ENCODE results near the gene RPL19. TPM values are rescaled to one million over a fixed set of nuclear protein-coding genes. Genes with fewer than 3 reads are reported as not detected.
A peak's percentile ranks its signal among the peaks of the same experiment; 100 is the strongest.

The RPL19 gene
- total RNA-seq, 1 donor from 2014 or later = 1,451 TPM

DNA sequence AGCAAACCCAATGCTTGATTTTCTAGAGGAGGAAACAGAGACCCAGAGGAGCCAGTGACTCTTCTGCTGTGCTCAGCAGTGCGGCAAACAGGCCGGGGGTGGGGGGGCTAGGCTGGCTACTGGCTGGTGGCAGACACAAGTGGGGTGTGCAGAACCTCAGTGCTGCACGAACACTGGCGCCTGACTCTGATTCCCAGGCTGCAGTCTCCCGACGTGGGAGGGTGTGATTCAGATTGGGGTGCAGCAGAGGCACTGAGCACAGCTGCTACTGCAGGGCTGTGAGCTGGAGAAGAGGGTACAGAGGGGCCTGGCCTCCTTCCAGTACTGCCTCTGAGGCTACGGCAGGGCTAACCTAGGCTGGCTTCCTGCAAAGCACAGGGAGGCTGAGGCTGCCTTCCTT, 8.1 kb downstream of the RPL19 start:
- Histone ChIP-seq H3K9me3 (ENCODE audit: insufficient read depth, low read depth, low read length) (no peaks in the 10 kb centered on the region), H3K4me3 (ENCODE audit: insufficient read depth, low read depth, low read length) (no peak overlapping the region), H2AFZ (ENCODE audit: low read depth, low read length) (no peak overlapping the region), H3K27me3 (ENCODE audit: insufficient read depth, low read length) (no peaks in the 10 kb centered on the region), H4K20me1 (ENCODE audit: insufficient read depth, low read length) (peaks cover 25% of the 10 kb centered on the region), H3K36me3 (ENCODE audit: insufficient read depth, low read length) (peaks cover 18% of the 10 kb centered on the region), H3K4me2 (ENCODE audit: low read length) (no peak overlapping the region), H3K9ac (ENCODE audit: low read length) (no peak overlapping the region), H3K4me1 (ENCODE audit: insufficient read depth, low read length) (peaks cover 13% of the 10 kb centered on the region), H3K27ac (ENCODE audit: low read depth, low read length) (no peak overlapping the region), H3K79me2 (ENCODE audit: insufficient read depth, low read length) (no peaks in the 10 kb centered on the region)
- DNase-seq (ENCODE audit: low read depth) (no peak), FAIRE-seq (no peak)
- Mint-ChIP-seq H3K36me3 (ENCODE audit: low read depth, unreplicated experiment) (peaks cover 10% of the 10 kb centered on the region), H3K27me3 (ENCODE audit: low read depth, unreplicated experiment) (peaks cover 7% of the 10 kb centered on the region), H3K27ac (ENCODE audit: unreplicated experiment) (no peak overlapping the region), H3K4me3 (ENCODE audit: unreplicated experiment) (no peak overlapping the region), H3K4me1 (ENCODE audit: low read depth, unreplicated experiment) (peaks cover 9% of the 10 kb centered on the region), H3K9me3 (ENCODE audit: unreplicated experiment) (no peaks in the 10 kb centered on the region)
- TF ChIP-seq, protein P1, sequence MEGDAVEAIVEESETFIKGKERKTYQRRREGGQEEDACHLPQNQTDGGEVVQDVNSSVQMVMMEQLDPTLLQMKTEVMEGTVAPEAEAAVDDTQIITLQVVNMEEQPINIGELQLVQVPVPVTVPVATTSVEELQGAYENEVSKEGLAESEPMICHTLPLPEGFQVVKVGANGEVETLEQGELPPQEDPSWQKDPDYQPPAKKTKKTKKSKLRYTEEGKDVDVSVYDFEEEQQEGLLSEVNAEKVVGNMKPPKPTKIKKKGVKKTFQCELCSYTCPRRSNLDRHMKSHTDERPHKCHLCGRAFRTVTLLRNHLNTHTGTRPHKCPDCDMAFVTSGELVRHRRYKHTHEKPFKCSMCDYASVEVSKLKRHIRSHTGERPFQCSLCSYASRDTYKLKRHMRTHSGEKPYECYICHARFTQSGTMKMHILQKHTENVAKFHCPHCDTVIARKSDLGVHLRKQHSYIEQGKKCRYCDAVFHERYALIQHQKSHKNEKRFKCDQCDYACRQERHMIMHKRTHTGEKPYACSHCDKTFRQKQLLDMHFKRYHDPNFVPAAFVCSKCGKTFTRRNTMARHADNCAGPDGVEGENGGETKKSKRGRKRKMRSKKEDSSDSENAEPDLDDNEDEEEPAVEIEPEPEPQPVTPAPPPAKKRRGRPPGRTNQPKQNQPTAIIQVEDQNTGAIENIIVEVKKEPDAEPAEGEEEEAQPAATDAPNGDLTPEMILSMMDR (IDR thresholded peaks at IDR 0.05; ENCODE audit: insufficient read depth, low read depth, low read length) = no peak
- TF ChIP-seq EZH2 (IDR thresholded peaks at IDR 0.05; ENCODE audit: insufficient read depth, low read length) = no peak

DNA sequence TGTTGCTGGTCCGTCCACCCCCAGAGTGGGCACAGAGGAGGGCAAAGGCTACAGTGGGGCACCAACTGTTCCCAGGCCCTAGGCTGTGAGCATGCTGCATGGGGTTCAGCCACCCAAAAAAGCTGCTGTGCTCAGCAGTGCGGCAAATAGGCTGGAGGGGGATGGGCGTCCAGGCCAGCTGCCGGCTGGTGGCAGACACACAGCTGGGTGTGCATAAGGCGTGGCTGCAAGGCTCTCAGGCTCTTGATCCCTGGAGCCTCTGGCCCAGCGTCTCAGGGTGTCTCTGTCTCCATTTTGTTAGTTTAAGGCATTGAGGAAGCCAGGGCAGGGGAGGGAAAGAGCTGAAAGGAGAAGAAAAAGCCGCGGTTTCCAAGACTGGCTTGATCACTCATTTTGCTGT, 8.8 kb downstream of the RPL19 start:
- Histone ChIP-seq H3K79me2 (ENCODE audit: insufficient read depth, low read length) (no peaks in the 10 kb centered on the region), H2AFZ (ENCODE audit: low read depth, low read length) (no peak overlapping the region), H3K9me3 (ENCODE audit: insufficient read depth, low read depth, low read length) (no peaks in the 10 kb centered on the region), H4K20me1 (ENCODE audit: insufficient read depth, low read length) (peaks cover 17% of the 10 kb centered on the region), H3K4me3 (ENCODE audit: insufficient read depth, low read depth, low read length) (peak overlapping the region; percentile 32), H3K27me3 (ENCODE audit: insufficient read depth, low read length) (no peaks in the 10 kb centered on the region), H3K27ac (ENCODE audit: low read depth, low read length) (no peak overlapping the region), H3K36me3 (ENCODE audit: insufficient read depth, low read length) (peaks cover 12% of the 10 kb centered on the region), H3K9ac (ENCODE audit: low read length) (peak overlapping the region; percentile 76), H3K4me1 (ENCODE audit: insufficient read depth, low read length) (peaks cover 13% of the 10 kb centered on the region), H3K4me2 (ENCODE audit: low read length) (peak overlapping the region; percentile 90)
- peaks cover 6% of the 10 kb centered on the region for H3K36me3 Mint-ChIP-seq (ENCODE audit: low read depth, unreplicated experiment)
- no peak for FAIRE-seq
- peaks cover 7% of the 10 kb centered on the region for H3K27me3 Mint-ChIP-seq (ENCODE audit: low read depth, unreplicated experiment)
- no peak for DNase-seq (ENCODE audit: low read depth)
- TF ChIP-seq, protein P1 (IDR thresholded peaks at IDR 0.05; ENCODE audit: insufficient read depth, low read depth, low read length) = no peak
- TF ChIP-seq EZH2 (IDR thresholded peaks at IDR 0.05; ENCODE audit: insufficient read depth, low read length) = no peak
- H3K4me1 Mint-ChIP-seq (ENCODE audit: low read depth, unreplicated experiment) = peaks cover 4% of the 10 kb centered on the region
- no peak overlapping the region for H3K27ac Mint-ChIP-seq (ENCODE audit: unreplicated experiment)
- H3K4me3 Mint-ChIP-seq (ENCODE audit: unreplicated experiment) = no peak overlapping the region
- H3K9me3 Mint-ChIP-seq (ENCODE audit: unreplicated experiment) = no peaks in the 10 kb centered on the region

DNA sequence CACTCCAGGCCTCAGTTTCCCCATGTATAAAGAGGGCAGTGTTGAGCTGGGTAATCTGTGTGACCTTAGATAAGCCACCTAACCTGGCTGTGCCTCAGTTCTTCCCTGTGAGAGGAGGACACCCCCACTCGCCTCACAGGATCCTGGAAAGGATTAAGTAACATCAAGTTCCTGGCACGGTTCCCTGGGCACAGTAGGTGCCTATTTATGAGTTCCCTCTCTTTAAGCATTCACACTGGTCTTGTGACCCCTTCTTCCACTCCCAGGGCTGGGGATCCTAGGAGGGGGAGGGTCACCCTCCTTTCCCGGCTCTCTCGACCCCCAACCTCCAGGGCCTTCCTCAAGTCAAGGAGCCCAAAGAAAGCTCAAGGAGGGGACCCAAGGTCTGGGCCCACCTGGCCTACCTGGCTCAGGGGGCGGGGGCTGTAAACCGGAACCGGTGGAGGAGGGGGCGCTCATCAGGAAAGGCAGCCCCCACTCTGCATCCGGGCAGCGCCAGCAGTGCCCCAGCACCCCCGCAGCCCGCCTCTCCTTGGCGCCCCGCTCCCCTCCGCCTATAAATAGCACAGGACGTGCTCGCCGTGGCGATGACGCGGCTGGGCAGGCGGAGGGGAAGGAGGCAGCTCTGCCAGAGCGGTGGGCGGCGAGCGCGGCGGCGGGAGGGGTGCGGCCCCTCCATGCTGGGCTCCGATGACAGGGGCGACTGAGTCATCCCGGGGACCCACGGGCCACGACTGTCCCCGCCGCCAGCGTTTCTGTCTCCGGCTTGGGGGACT, 9.4 kb downstream of the RPL19 start:
- Histone ChIP-seq H3K9ac (ENCODE audit: low read length) (peak overlapping the region; percentile 76), H3K36me3 (ENCODE audit: insufficient read depth, low read length) (peaks cover 6% of the 10 kb centered on the region), H3K4me1 (ENCODE audit: insufficient read depth, low read length) (peaks cover 13% of the 10 kb centered on the region), H4K20me1 (ENCODE audit: insufficient read depth, low read length) (peaks cover 11% of the 10 kb centered on the region), H2AFZ (ENCODE audit: low read depth, low read length) (peak overlapping the region; percentile 68), H3K79me2 (ENCODE audit: insufficient read depth, low read length) (no peaks in the 10 kb centered on the region), H3K4me2 (ENCODE audit: low read length) (peak overlapping the region; percentile 90), H3K27ac (ENCODE audit: low read depth, low read length) (no peak overlapping the region), H3K4me3 (ENCODE audit: insufficient read depth, low read depth, low read length) (peak overlapping the region; percentile 32), H3K27me3 (ENCODE audit: insufficient read depth, low read length) (no peaks in the 10 kb centered on the region), H3K9me3 (ENCODE audit: insufficient read depth, low read depth, low read length) (no peaks in the 10 kb centered on the region)
- H3K9me3 Mint-ChIP-seq (ENCODE audit: unreplicated experiment) = no peaks in the 10 kb centered on the region
- peaks cover 4% of the 10 kb centered on the region for H3K4me1 Mint-ChIP-seq (ENCODE audit: low read depth, unreplicated experiment)
- H3K4me3 Mint-ChIP-seq (ENCODE audit: unreplicated experiment) = no peak overlapping the region
- no peak for FAIRE-seq
- TF ChIP-seq, protein P1 (IDR thresholded peaks at IDR 0.05; ENCODE audit: insufficient read depth, low read depth, low read length) = no peak
- TF ChIP-seq EZH2 (IDR thresholded peaks at IDR 0.05; ENCODE audit: insufficient read depth, low read length) = no peak
- peaks cover 7% of the 10 kb centered on the region for H3K27me3 Mint-ChIP-seq (ENCODE audit: low read depth, unreplicated experiment)
- H3K36me3 Mint-ChIP-seq (ENCODE audit: low read depth, unreplicated experiment) = peaks cover 6% of the 10 kb centered on the region
- no peak overlapping the region for H3K27ac Mint-ChIP-seq (ENCODE audit: unreplicated experiment)
- peak; percentile 59 for DNase-seq (ENCODE audit: low read depth)
